Germinal center (tissue), 1 donor: ENCODE data around the gene LPAR6.

ENCODE experiments used
- DNase-seq: peaks from one replicate; pipeline ENCODE4 v3.0.0; 2012; ENCODE audit warnings: mixed read lengths, low spot score

The LPAR6 gene

DNA sequence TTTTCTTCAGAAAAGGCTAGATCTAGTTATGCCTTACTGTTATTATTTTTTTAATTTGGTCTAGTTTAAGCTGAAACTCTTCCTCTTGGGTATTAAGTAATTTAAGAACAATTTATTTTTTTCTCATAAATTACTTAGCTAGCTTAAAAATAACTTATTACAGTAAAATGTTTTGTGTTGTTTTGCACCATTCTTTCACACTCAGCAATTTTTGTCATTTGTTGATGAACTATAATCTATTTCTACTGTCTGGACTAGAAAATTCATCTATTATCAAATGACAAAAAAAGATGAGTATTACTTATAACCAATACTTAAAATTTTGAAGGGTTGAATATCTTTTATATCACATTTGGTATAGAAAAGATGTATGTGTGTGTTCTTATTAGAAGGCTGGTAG lies 1.6 kb upstream of the LPAR6 start:
- DNase-seq: no peak

DNA sequence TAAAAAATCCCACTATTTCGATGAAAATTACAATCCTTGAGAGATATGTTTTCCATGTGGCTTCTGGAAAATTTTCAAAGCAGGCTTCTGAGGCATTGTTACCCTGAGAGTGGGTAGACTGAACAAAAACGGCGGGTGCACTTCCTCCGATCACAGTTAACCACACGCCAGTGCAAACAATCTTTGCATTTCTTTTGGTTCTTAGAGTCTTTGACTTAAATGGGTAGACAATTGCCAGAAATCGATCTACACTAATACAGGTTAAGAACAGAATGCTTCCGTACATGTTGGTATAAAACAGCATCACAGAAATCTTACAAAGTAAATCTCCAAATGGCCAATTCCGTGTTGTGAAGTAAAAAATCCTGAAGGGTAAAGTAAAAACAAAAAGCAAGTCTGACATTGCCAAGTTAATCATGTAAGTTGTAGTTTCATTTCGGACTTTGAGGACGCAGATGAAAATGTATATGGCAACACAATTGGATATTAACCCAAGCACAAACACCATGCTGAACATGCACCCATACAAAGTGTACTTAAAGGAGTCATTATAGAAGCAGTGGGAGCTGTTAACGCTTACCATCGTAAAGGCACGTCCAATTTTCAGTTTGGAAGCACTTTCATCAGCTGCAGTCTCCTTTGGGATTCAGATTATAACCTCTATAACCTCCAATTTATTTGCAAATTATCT lies 927 bp downstream of the LPAR6 start:
- DNase-seq: no peak

DNA sequence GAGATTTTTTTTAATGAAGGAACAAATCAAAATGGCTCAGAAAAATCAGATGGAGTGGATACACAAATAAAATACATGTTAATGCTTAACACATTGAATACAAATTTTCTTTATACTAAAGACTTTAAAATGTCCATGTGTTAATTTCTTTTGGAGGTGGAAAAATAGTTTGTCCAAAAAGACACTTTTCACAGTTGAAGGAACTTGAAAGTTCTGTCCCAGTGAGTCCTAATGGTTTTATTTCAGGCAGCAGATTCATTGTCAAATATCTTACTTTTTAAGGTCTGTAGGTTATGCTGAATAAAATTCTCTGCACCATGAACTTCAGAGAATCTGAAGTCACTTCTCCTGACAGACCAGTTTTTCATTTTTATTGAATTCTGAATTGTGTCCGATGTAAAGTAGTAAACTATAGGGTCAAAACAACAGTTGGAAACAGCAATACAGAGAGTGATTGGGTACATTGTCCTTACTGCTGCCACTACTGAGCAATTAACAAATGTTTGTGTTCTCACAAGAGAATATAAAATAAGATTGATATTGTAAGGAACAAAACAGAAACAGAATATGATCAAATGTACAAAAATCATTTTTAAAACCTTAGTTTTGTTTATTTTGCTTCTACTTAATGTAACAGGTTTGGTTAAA lies 1.6 kb downstream of the LPAR6 start:
- no peak for DNase-seq

DNA sequence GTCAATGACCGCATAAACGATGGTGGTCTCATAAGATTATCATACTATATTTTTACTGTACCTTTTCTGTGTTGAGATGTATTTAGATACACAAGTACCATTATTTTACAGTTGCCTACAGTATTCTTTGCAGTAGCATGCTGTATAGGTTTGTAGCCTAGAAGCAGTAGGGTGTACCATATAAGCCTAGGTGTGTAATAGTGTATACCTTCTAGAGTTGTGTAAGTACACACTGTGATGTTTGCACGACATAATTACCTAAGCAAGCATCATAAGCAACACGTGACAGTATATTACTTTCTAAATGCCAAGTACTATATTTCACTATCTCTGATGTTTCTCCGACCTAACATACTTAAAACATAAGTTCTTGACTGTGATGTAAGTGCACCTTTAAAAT lies 2.7 kb downstream of the LPAR6 start:
- no peak for DNase-seq

DNA sequence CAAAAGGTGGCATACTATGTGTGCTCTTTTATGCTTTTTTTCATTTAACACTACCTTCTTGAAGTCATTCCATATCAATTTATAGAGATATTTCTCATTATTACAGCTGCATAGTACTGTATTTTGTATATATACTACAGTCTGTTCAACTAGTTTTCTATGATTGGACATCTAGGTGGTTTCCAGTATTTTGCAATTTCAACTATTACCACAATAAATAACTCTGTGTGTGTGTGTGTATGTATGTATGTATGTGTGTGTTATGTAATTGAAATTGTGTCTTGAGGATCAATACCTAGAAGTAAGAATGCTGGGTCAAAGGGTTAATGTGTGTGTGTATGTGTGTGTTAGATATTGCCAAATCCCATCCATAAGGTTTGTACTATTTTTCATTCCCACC lies 7.0 kb downstream of the LPAR6 start:
- DNase-seq: no peak

DNA sequence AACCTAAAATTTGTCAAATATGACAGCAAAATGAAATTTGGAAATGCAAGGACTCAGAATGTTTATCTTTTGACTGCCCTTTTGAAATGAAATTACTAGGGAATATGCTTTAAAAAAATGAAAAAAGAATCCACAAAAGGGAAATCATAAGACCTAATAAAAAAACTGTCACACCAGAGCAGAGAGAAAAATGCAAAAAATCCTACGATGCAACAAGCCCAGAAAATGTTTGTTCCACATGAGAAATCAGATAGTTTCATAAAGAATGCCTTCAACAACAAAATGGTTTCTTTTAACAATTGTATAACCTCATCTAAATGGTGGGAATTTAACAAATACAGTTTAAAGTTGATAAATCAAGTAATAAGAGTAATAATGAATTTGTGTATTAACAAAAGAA lies 8.0 kb downstream of the LPAR6 start:
- no peak for DNase-seq

DNA sequence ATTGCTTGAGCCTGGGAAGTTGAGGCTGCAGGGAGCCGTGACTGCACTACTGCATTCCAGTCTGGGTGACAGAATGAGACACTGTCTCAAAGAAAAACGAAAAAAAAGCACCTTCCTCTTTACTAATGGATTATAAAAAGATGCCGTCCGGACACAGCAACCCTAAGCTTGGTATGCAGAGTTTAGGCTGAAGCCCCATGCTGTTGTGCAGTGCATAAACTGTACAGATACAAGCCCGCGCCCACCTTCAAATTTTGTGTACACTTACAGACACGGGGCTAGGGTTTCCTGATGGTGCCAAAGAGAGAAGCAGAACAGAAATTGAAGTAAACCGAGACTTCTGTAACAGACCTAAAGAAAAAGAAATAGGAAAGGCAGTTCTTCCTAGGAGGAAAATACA lies 9.0 kb downstream of the LPAR6 start:
- no peak for DNase-seq

DNA sequence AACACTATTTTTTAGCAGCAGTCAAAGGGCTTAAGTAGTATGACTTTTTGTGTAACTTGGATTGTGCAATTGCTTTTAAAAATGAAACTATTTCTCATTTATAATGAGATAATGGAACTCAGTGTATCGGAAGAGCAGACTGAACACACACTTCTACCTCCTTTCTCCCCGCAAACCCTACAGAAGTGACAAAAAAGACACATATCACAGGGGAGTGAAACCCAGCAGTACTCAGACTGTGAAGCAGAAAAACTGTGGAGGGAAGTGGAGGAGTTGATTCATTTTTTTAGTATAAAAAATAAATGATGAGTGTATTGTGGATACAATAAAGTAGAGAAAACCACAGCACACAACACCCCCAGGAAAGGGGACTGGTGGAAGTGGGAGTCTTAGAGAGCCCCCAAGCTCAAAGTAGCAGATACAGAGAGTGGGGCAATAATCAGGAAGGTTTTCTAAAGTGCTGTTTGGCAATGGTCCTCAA lies 9.7 kb downstream of the LPAR6 start:
- no peak for DNase-seq

DNA sequence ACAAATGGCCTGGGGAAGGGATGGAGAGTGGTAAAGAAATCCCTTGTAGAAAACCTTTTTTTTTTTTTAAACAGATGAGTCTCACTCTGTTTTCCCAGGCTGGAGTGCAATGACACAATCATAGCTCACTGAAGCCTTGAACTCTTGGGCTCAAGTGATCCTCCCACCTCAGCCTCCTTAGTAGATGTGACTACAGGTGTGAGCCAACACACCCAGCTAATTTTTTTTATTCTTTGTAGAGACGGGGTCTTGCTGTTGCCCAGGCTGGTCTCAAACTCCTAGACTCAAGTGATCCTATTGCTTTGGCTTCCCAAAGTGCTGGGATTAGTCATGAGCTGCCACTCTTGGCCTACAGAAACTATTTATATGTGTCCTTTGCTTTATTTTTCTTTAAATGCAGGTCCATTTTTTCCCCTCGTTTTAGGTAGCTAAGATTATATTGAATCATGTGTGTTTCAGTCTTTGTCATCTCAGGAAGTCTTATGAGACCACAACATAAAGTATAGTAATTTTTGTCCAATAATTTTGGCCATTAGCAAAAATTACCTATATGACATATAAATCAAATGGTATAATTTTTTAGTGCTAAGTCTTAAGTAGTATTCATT lies 10.5 kb downstream of the LPAR6 start:
- DNase-seq: no peak

DNA sequence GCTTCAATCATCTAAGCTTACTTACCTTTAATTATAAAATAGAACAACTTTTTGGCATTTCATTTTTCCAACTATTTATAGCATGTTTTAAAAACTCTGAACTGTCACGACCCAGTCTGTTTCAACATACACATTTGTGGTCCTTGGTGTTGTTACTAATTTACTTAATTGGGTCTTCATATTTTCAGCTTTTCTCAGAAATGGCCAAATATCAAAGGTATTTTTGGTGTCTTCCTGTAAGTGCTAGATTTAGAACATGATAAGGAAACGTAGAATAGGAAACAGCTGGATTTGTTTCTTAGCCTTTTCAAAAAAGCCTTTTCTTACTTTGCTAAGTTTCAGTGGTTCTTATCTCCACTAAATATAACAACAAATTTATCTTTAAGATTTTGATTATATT lies 11.4 kb downstream of the LPAR6 start:
- no peak for DNase-seq

DNA sequence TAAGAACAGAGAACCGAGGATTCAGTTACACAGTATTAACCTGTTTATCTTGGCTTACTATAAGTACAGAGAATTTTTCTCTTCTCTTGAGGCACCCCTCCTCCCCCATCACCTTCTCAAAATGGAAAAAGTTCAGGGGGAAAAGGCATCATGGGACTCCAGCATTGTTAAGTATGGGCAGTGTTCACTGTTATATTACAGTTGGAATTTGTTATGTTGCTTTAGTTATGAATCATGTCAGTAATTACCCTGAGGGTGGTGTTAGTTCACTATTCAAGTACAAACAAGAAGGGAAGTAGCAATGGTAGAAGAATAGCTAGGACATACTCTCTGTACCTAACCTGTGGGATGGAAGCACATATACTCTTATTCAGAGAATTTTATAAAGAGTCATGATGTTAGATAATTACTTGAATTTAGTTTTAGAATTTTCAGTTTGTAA lies 12.0 kb downstream of the LPAR6 start:
- DNase-seq: no peak

DNA sequence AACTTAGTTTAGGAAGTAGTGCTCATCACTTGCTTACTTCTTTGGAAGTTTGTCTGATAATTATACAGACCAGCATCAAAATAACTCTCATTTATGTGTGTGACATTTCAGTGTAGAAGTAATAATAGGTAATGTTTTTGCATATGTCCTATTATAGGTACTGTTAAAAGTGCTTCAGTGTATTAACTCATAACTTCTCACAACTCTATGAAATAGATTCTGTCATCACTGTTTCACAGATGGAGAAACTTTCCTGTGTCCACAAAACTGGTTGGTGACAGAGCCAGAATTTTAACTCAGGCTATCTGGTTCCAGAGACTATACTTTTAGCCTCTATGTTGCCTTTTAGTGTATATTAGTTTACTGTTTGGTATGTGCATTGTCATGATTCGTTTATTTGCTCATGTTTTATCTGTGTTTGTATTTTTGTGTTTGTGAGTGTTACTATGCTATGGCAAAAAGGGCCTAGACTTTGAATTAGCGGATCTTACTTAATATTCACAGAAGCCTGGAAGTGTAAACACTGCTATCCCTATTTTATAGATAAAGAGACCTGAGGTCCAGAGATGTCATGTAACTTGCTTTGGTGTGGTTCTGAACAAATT lies 12.7 kb downstream of the LPAR6 start:
- no peak for DNase-seq

DNA sequence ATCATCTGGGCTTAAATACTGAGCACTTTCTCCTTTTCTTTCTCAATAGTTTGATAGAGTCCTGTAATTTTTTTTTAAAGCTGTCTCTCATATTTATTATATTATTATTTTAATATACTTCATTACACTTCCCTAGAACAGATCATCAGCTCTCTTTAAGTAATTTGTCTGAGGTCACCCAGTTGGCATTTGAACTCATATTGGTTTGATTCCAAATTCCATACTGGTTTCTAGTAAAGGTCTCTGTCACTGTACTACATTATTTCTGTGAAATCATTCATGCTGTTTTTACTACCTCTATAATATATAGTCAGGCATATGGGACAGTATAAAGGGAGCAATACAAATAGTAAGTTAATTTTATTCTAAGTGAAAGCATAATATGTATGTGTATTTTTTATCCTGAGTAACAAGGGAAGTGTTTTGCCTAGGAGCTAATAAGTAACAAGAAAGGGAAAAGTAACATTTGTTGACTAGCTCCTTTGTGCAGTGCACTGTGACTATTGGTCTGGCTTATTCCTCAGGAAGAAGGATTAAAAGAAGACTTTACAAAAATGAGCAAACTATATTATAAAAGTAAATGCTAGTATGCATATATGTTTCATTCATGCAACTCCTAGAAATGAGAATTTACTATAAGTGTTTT lies 14.3 kb downstream of the LPAR6 start:
- no peak for DNase-seq

DNA sequence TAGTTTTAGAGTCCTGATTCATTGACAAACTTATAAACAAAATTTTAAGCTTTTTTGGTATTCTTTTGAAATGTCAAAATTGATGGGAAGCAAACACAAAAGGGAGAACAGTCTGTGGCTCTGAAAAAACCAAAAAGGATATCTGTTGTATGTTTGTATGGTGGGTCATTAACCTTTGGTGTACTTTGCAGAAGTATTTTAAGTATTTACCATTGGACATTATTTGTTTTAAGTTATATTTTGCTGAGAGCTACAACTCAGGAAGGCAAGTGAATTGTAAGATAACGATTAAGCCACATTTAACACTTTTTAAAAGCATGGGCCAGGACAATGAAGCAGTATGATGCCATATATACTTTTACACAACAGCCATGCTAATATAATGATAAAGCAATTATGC lies 15.2 kb downstream of the LPAR6 start:
- DNase-seq: no peak

DNA sequence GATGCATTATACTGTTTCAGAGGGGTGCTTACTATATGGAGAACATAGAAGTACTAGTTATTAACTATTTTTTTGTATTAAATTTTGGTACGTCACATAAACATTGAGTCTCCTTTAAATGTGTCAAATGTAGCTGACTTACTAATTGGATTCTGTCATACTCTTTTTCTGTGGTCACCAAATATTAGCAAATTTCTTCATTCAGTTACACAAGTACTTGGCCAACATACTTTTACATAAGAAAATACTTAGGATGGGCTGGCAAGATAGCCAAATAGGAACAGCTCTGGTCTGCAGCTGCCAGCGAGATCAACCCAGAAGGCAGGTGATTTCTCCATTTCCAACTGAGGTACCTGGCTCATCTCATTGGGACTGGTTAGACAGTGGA lies 19.2 kb downstream of the LPAR6 start:
- no peak for DNase-seq

DNA sequence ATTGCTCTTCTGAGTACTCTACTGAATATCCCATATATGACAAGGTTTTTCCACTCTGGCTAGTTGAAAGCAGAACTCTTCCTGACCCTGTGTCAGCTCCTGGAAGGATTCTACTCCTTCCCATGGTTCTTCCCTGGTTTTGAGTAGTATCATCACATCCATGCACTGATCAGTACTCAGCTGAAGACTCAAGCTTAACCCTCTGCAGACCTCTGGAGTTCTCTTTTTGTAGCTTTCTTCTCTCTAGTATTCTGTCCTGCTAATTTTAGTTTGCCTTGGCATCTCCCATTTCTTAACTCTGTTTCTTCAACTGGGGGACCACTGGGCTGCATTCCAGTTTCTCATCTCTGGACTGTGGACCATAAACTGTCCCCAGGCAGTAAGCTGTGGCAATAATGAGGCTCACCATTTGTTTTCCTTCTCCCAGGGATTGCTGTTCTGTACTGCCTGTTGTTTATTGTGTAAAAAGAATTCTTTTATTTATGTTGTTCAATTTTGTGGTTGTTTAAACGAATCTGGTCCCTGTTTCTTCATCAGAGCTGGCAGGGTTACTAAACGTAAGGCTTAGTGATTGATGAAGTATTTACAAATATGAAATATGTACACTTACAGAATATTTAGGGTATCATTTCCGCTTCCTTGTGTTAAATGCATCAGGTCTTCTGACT lies 19.7 kb downstream of the LPAR6 start:
- DNase-seq: no peak

DNA sequence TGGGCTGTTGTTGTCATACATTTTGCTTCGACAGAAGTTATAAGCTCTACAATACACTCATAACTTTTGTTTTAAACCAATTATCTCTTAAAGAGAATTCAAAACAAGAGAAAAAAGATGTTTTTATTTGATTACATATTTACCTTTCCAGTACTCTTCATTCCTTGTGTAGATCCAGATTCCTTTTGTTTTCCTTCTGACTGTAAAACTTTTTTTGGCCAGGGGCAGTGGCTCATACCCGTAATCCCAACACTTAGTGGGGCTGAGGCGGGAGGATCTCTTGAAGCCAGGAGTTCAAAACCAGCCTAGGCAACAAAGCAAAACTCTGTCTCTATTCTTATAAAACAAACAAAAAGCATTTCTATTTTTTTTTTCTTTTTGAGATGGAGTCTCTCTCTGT lies 21.7 kb downstream of the LPAR6 start:
- no peak for DNase-seq

DNA sequence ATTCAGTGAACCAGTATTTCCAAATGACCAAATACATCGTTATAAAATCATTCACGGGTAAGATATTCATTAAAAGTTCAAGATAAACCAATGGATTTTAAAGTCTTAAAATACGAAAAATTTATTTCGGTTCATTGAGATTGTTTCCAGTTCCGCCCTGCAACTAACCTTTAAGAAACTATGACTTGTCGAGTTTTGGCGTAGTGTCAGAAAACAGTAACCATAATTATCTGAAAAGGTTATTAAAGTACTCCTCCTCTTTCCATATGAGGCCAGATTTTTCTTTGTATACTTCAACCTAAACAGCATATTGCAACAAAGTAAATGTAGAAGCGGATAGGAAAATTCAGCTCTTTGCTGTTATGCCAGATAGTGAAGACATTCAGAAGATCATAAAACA lies 26.1 kb downstream of the LPAR6 start:
- DNase-seq: no peak

DNA sequence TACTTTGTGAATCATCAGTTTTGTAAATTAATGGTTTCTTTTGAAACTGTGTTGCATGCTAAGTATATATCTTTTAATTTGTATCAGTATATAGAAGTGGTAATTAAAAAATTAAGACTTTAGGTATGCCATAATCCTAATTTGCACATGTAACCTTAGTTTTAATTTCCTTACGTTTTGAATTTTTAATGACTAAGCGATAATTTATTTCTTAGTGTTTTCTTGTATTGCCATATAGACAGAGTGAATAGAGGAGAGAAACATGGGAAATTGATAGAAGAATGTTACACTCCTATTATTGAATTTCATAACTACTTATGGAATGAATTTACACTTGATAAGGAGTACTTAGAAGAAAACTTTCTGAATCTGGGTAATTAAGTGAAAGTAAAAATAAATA lies 29.5 kb downstream of the LPAR6 start:
- DNase-seq: no peak

DNA sequence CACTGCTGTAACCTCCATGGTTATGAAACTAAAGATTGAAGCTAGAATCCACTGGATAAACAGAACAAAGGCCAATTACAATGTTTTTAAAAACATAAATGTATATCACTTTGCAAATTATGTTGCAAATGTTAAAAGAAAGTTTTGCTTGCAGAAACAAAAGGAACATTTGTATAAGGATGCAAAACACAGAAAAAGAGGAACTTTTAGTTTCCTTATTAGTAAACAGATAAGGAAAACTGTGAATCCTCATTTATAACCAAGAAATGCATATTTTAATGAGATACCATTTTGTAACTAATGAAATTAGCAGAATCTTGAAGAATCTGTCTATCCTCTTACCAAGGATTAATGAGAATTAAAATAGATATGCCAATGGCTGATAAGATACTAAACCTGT lies 32.3 kb downstream of the LPAR6 start:
- no peak for DNase-seq

DNA sequence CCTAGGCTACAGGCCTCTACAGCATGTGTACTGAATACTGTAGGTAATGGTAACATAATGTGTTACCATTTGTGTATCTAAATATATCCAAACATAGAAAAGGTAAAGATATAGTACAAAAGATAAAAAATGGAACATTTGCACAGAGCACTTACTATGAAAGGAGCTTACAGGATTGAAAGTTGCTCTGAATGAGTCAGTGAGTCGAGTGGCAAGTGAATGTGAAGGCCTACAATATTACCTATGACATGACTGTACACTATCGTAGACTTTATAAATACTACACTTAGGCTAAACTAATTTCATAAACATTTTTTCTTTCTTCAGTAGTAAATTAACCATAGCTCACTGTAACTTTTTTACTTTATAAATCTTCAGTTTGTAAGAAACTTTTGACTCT lies 35.1 kb downstream of the LPAR6 start:
- no peak for DNase-seq

DNA sequence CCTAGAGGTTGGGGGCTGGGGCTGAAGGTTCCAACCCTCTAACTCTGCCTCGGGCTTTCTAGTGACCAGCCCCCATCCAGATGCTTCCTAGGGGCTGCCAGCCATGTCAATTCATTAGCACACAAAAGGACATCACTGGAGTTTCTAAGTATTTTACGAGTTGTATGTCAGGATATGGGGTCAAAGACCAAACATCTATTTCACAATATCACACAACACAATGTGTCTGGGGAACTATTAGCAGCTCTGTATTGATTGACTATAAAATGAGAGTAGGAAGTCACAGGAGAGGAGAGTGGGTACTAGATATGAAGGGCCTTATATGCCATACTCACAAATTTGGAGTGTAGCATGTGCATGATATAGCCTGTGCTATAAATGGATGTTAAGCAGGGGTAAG lies 42.1 kb downstream of the LPAR6 start:
- DNase-seq: no peak
